Measurements from ENCODE around the gene FREM2.

DNA sequence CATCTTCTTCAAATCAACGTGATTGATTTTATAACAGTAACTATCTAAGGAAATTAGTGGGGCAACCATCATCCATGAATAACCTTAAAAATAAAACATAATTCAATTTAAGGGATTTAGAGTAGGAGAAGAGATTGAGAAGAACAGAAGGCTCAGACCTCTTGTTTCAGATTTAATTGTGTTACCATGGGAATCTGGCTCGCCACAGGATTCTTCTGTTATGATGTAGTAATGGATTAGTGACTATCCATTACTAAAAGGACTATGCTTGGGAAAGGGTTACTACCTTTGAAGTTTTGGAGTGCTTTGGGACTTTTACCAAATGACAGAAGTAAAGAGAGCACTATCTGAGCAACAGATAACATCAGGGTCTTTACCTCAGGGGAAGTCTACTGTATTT, 13.2 kb downstream of the FREM2 start:
- TF ChIP-seq POLR2A (IDR thresholded peaks at IDR 0.05) = no peak
- TF ChIP-seq, protein P1, sequence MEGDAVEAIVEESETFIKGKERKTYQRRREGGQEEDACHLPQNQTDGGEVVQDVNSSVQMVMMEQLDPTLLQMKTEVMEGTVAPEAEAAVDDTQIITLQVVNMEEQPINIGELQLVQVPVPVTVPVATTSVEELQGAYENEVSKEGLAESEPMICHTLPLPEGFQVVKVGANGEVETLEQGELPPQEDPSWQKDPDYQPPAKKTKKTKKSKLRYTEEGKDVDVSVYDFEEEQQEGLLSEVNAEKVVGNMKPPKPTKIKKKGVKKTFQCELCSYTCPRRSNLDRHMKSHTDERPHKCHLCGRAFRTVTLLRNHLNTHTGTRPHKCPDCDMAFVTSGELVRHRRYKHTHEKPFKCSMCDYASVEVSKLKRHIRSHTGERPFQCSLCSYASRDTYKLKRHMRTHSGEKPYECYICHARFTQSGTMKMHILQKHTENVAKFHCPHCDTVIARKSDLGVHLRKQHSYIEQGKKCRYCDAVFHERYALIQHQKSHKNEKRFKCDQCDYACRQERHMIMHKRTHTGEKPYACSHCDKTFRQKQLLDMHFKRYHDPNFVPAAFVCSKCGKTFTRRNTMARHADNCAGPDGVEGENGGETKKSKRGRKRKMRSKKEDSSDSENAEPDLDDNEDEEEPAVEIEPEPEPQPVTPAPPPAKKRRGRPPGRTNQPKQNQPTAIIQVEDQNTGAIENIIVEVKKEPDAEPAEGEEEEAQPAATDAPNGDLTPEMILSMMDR (IDR thresholded peaks at IDR 0.05) = no peak
- no peak for TF ChIP-seq POLR2AphosphoS5 (IDR thresholded peaks at IDR 0.05)

Data from suprapubic skin (tissue), 4 donors.